IPS-18a (cell line): ENCODE data around the gene IL22.

Source experiments
- H3K27ac ChIP-seq: one replicate; pipeline ENCODE4 v1.5.1; 2013; ENCODE audit warnings: low read length
- H3K27me3 ChIP-seq: one replicate; pipeline ENCODE4 v1.6.1; 2013; ENCODE audit warnings: mild to moderate bottlenecking, low read length; ENCODE audit not compliant: control insufficient read depth, insufficient read depth
- H3K36me3 ChIP-seq: one replicate; pipeline ENCODE4 v1.6.1; 2013; ENCODE audit warnings: low read depth, low read length; ENCODE audit not compliant: control insufficient read depth
- H3K4me1 ChIP-seq: one replicate; pipeline ENCODE4 v1.6.1; 2013; ENCODE audit warnings: low read depth, low read length; ENCODE audit not compliant: control insufficient read depth
- H3K4me3 ChIP-seq: one replicate; pipeline ENCODE4 v1.5.1; 2013; ENCODE audit warnings: low read length
- H3K9ac ChIP-seq: one replicate; pipeline ENCODE4 v1.6.1; 2013; ENCODE audit warnings: mild to moderate bottlenecking, low read length, moderate library complexity
- H3K9me3 ChIP-seq: one replicate; pipeline ENCODE4 v1.6.1; 2013; ENCODE audit warnings: low read depth, low read length; ENCODE audit not compliant: control insufficient read depth

IL22 gene

DNA sequence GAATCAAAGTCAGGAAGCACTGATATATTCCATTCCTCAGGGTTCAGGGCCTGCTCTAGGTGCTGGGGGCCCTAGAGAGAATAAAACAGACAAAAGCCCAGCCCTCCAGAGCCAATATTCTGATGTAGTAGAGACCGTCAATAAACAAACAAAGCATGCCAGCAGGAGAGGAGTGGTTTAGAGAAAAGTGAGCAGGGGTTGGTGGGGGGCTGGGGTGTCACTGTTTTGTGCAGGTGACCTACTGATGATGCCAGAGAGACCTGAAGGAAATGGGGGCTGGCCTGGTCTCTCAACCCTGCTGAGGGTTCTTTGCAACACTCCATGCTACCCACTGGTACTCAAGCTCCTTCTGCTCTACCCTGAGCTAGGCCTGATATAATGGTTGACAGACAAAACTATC is 54.3 kb downstream of the IL22 start:
- Histone ChIP-seq H3K4me1 (peaks cover 7% of the 10 kb centered on the region), H3K9ac (no peak overlapping the region), H3K36me3 (no peaks in the 10 kb centered on the region), H3K9me3 (no peaks in the 10 kb centered on the region), H3K4me3 (no peak overlapping the region), H3K27ac (no peak overlapping the region), H3K27me3 (no peaks in the 10 kb centered on the region)

GRCh38 chr12:68198507-68199086 is 54.8 kb downstream of the IL22 start:
- H3K4me1 ChIP-seq: peaks cover 7% of the 10 kb centered on the region

More at GRCh38 chr12:68198507-68199086, 54.8 kb downstream of the IL22 start:
- Histone ChIP-seq H3K36me3 (no peaks in the 10 kb centered on the region), H3K4me3 (no peak overlapping the region), H3K27ac (no peak overlapping the region), H3K9ac (no peak overlapping the region), H3K27me3 (no peaks in the 10 kb centered on the region), H3K9me3 (no peaks in the 10 kb centered on the region)
